ENCODE measurements around the gene ZNF879.

GRCh38 chr5:178989311-178989710 is 34.3 kb upstream of the ZNF879 start:
- TF ChIP-seq CTCF (conservative IDR thresholded peaks at IDR 0.05 in 1 of 2, IDR thresholded peaks at IDR 0.05 in 1 of 2; ENCODE audit: low read depth in 1 of 2, low read length in 2 of 2): no peak
- TF ChIP-seq EZH2 (IDR thresholded peaks at IDR 0.05; ENCODE audit: low read length, missing control alignments): no peak
